ENCODE measurements around the gene CCDC83.

The CCDC83 gene

GRCh38 chr11:85896876-85897275 lies 41.7 kb downstream of the CCDC83 start:
- TF ChIP-seq TAF1 (IDR thresholded peaks at IDR 0.05; ENCODE audit: low read depth), result no peak
- TF ChIP-seq RAD21 (IDR thresholded peaks at IDR 0.05; ENCODE audit: low read depth), result no peak
- TF ChIP-seq CEBPB (IDR thresholded peaks at IDR 0.05), result no peak
- no peak for TF ChIP-seq FOXM1 (IDR thresholded peaks at IDR 0.05; ENCODE audit: borderline replicate concordance, low read depth)
- no peak for TF ChIP-seq YY1 (IDR thresholded peaks at IDR 0.05; ENCODE audit: low read depth)
- TF ChIP-seq EP300 (IDR thresholded peaks at IDR 0.05; ENCODE audit: borderline replicate concordance), result no peak
- TF ChIP-seq MAX (IDR thresholded peaks at IDR 0.05), result no peak
- no peak for TF ChIP-seq TEAD4 (IDR thresholded peaks at IDR 0.05)
- TF ChIP-seq, protein P1, sequence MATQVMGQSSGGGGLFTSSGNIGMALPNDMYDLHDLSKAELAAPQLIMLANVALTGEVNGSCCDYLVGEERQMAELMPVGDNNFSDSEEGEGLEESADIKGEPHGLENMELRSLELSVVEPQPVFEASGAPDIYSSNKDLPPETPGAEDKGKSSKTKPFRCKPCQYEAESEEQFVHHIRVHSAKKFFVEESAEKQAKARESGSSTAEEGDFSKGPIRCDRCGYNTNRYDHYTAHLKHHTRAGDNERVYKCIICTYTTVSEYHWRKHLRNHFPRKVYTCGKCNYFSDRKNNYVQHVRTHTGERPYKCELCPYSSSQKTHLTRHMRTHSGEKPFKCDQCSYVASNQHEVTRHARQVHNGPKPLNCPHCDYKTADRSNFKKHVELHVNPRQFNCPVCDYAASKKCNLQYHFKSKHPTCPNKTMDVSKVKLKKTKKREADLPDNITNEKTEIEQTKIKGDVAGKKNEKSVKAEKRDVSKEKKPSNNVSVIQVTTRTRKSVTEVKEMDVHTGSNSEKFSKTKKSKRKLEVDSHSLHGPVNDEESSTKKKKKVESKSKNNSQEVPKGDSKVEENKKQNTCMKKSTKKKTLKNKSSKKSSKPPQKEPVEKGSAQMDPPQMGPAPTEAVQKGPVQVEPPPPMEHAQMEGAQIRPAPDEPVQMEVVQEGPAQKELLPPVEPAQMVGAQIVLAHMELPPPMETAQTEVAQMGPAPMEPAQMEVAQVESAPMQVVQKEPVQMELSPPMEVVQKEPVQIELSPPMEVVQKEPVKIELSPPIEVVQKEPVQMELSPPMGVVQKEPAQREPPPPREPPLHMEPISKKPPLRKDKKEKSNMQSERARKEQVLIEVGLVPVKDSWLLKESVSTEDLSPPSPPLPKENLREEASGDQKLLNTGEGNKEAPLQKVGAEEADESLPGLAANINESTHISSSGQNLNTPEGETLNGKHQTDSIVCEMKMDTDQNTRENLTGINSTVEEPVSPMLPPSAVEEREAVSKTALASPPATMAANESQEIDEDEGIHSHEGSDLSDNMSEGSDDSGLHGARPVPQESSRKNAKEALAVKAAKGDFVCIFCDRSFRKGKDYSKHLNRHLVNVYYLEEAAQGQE (IDR thresholded peaks at IDR 0.05; ENCODE audit: low read depth), result no peak
- TF ChIP-seq, protein P2, sequence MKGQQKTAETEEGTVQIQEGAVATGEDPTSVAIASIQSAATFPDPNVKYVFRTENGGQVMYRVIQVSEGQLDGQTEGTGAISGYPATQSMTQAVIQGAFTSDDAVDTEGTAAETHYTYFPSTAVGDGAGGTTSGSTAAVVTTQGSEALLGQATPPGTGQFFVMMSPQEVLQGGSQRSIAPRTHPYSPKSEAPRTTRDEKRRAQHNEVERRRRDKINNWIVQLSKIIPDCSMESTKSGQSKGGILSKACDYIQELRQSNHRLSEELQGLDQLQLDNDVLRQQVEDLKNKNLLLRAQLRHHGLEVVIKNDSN (IDR thresholded peaks at IDR 0.05), result no peak
- TF ChIP-seq EGR1 (IDR thresholded peaks at IDR 0.05), result no peak
- no peak for TF ChIP-seq TCF12 (IDR thresholded peaks at IDR 0.05; ENCODE audit: low read depth)
- no peak for TF ChIP-seq CREB1 (IDR thresholded peaks at IDR 0.05; ENCODE audit: low read depth)
- TF ChIP-seq ZBTB7A (IDR thresholded peaks at IDR 0.05; ENCODE audit: low read depth), result no peak
- TF ChIP-seq NFIC (IDR thresholded peaks at IDR 0.05), result no peak

DNA sequence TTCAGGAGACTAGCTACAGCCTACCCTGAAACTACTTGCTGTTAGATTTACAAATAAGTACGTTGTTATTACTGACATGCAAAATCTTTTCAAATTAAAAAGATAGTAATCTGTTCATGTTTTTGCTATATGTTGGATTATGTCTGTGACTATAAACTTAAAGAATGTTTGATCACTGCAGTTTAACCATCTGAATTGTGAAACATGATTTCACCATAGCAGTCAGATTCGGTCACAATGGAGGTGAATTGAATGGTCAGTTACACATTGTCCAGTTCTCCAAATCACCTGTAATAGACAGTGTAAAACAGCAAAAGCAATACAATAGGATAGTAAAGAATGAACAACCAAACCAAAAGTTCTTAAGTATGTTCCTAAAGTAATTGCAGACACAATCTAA lies 43.3 kb downstream of the CCDC83 start:
- no peak for TF ChIP-seq CEBPB (IDR thresholded peaks at IDR 0.05)
- no peak for TF ChIP-seq MAX (IDR thresholded peaks at IDR 0.05)
- no peak for TF ChIP-seq EGR1 (IDR thresholded peaks at IDR 0.05)
- TF ChIP-seq YY1 (IDR thresholded peaks at IDR 0.05; ENCODE audit: low read depth), result no peak

DNA sequence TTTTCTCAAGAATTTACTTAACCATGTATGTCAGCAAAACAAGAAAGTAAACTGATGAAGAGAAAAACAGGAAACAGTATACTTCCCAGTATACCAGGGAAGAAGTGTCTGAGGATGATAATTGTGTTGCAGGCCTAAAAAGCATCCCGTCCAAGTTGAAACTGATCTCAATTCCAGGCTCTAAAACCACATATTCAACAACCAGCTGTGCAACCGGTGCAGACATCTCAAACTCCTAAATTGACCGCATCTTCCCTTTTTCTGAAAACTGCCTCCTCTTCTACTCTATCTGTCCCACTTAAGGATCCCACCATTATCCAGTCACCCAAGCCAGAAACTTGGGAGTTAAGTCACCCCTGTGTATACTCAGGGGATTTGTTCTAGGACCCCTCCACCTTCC lies 47.2 kb downstream of the CCDC83 start:
- TF ChIP-seq ZBTB7A (IDR thresholded peaks at IDR 0.05; ENCODE audit: low read depth), result no peak
- TF ChIP-seq, protein P1 (IDR thresholded peaks at IDR 0.05; ENCODE audit: low read depth), result no peak
- no peak for TF ChIP-seq TCF12 (IDR thresholded peaks at IDR 0.05; ENCODE audit: low read depth)
- no peak for TF ChIP-seq CREB1 (IDR thresholded peaks at IDR 0.05; ENCODE audit: low read depth)
- no peak for TF ChIP-seq TAF1 (IDR thresholded peaks at IDR 0.05; ENCODE audit: low read depth)
- TF ChIP-seq, protein P2 (IDR thresholded peaks at IDR 0.05), result no peak
- no peak for TF ChIP-seq FOXM1 (IDR thresholded peaks at IDR 0.05; ENCODE audit: borderline replicate concordance, low read depth)
- no peak for TF ChIP-seq CEBPB (IDR thresholded peaks at IDR 0.05)
- TF ChIP-seq EGR1 (IDR thresholded peaks at IDR 0.05), result no peak
- no peak for TF ChIP-seq YY1 (IDR thresholded peaks at IDR 0.05; ENCODE audit: low read depth)
- TF ChIP-seq NFIC (IDR thresholded peaks at IDR 0.05), result no peak
- TF ChIP-seq TEAD4 (IDR thresholded peaks at IDR 0.05), result no peak
- no peak for TF ChIP-seq RAD21 (IDR thresholded peaks at IDR 0.05; ENCODE audit: low read depth)
- TF ChIP-seq EP300 (IDR thresholded peaks at IDR 0.05; ENCODE audit: borderline replicate concordance), result no peak
- TF ChIP-seq MAX (IDR thresholded peaks at IDR 0.05), result no peak

GRCh38 chr11:85903406-85903805 lies 48.2 kb downstream of the CCDC83 start:
- TF ChIP-seq, protein P1 (IDR thresholded peaks at IDR 0.05; ENCODE audit: low read depth), result no peak
- TF ChIP-seq EP300 (IDR thresholded peaks at IDR 0.05; ENCODE audit: borderline replicate concordance) (no peak), CREB1 (IDR thresholded peaks at IDR 0.05; ENCODE audit: low read depth) (no peak), YY1 (IDR thresholded peaks at IDR 0.05; ENCODE audit: low read depth) (no peak), TEAD4 (IDR thresholded peaks at IDR 0.05) (no peak), ZBTB7A (IDR thresholded peaks at IDR 0.05; ENCODE audit: low read depth) (no peak), FOXM1 (IDR thresholded peaks at IDR 0.05; ENCODE audit: borderline replicate concordance, low read depth) (no peak), CEBPB (IDR thresholded peaks at IDR 0.05) (no peak), TAF1 (IDR thresholded peaks at IDR 0.05; ENCODE audit: low read depth) (no peak), EGR1 (IDR thresholded peaks at IDR 0.05) (no peak), TCF12 (IDR thresholded peaks at IDR 0.05; ENCODE audit: low read depth) (no peak), RAD21 (IDR thresholded peaks at IDR 0.05; ENCODE audit: low read depth) (no peak), NFIC (IDR thresholded peaks at IDR 0.05) (no peak), MAX (IDR thresholded peaks at IDR 0.05) (no peak)
- TF ChIP-seq, protein P2 (IDR thresholded peaks at IDR 0.05), result no peak
